Esophagus squamous epithelium (tissue), 5 donors: Measurements from ENCODE around the gene MBOAT2. TPM values are rescaled to one million over a fixed set of nuclear protein-coding genes. Genes with fewer than 3 reads are reported as not detected.

Experiments
- DNase-seq: peaks from one replicate; lab custom pipeline; 2025; lab: John Stamatoyannopoulos, UW
- H3K27ac ChIP-seq, 4 donors: fragments of 200-600 bp; sonication (generic); one replicate each; pipeline ENCODE4 v1.5.1; 2016 to 2019; ENCODE audit warnings: mild to moderate bottlenecking in 1 of 4
- H3K27me3 ChIP-seq, 4 donors: fragments of 200-600 bp; sonication (generic); 1 replicate in 3 of 4; 2 replicates in 1 of 4; pipeline versions ENCODE4 v1.5.1 to v1.6.0; 2017 to 2021; ENCODE audit warnings: antibody characterized with exemption in 1 of 4
- H3K36me3 ChIP-seq, 3 donors: fragments of 200-600 bp; sonication (generic); one replicate each; pipeline ENCODE4 v1.5.1; 2016 to 2019
- H3K4me1 ChIP-seq, 3 donors: fragments of 200-600 bp; sonication (generic); one replicate each; pipeline ENCODE4 v1.5.1; 2017 to 2019
- H3K4me3 ChIP-seq, 4 donors: fragments of 200-600 bp; sonication (generic); 1 replicate in 3 of 4; 2 replicates in 1 of 4; pipeline ENCODE4 v1.5.1; 2016 to 2019; ENCODE audit warnings: mild to moderate bottlenecking in 2 of 4, moderate library complexity in 1 of 4
- H3K9me3 ChIP-seq, 3 donors: fragments of 200-600 bp; sonication (generic); one replicate each; pipeline ENCODE4 v1.5.1; 2016 to 2019
- POLR2A ChIP-seq, 4 donors: fragments of 450-650 bp; IDR thresholded peaks; one replicate each; pipeline ENCODE4 v1.6.1; 2017; ENCODE audit warnings: antibody characterized with exemption in 4 of 4, mild to moderate bottlenecking in 4 of 4, moderate library complexity in 3 of 4
- WGBS, 2 donors: methylation state at CpG; one replicate each; pipeline ENCODE4 v1.1.5; 2018; 5-methylcytosine and 5-hydroxymethylcytosine counted together
- intact Hi-C: fragments of 100-400 bp; cut with DNase I; formaldehyde crosslinking; loops from one replicate; pipeline ENCODE4 v1.15.0; 2022
- total RNA-seq, 4 donors: library from RNA; depleted of rRNA; stranded (reverse); fragments of >200 nt; gene quantifications; one replicate each; pipeline ENCODE4 v1.1.0, GENCODE V29; 2016
- TF ChIP-seq, protein P1 (sequence below), 6 experiments: fragments of 450-650 bp in 4 of 6; fragments of 200-600 bp in 2 of 6; sonication (generic) in 2 of 6; IDR thresholded peaks; one replicate each; pipeline ENCODE4 v1.5.1; 2016 to 2019; ENCODE audit warnings: antibody characterized with exemption in 6 of 6, mild to moderate bottlenecking in 4 of 6, moderate library complexity in 4 of 6
- donor health status: DM: yes; HTN: yes; CAD: no.

MBOAT2 gene
- total RNA-seq, 4 donors from 2014 or later = 56.6 to 110 (median 73.1) TPM

DNA sequence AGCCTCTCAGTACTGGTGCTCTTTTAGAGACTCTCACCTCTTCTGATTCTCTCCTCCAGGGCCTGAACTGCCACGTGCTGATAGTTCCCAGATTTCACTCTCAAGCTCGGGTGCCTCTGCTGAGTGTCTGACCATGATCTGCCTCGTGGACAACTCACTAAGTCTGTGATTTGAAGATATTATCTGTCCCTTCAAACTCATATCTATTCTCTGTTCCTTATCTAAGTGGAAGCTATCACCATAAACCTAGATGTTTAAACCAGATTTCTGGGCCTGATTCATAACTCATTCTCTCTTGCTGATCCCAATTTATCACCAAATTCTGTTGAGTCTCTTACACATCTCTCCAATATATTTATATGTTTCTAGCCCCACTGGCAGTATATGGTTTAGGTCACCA lies 136.1 kb downstream of the MBOAT2 start:
- TF ChIP-seq, protein P1, sequence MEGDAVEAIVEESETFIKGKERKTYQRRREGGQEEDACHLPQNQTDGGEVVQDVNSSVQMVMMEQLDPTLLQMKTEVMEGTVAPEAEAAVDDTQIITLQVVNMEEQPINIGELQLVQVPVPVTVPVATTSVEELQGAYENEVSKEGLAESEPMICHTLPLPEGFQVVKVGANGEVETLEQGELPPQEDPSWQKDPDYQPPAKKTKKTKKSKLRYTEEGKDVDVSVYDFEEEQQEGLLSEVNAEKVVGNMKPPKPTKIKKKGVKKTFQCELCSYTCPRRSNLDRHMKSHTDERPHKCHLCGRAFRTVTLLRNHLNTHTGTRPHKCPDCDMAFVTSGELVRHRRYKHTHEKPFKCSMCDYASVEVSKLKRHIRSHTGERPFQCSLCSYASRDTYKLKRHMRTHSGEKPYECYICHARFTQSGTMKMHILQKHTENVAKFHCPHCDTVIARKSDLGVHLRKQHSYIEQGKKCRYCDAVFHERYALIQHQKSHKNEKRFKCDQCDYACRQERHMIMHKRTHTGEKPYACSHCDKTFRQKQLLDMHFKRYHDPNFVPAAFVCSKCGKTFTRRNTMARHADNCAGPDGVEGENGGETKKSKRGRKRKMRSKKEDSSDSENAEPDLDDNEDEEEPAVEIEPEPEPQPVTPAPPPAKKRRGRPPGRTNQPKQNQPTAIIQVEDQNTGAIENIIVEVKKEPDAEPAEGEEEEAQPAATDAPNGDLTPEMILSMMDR (IDR thresholded peaks at IDR 0.05) = no peak
- TF ChIP-seq POLR2A (IDR thresholded peaks at IDR 0.05) = no peak
- H3K27me3 ChIP-seq = no peaks in the 10 kb centered on the region
- no peaks in the 10 kb centered on the region for H3K9me3 ChIP-seq
- no peak for DNase-seq
- no peaks in the 10 kb centered on the region for H3K4me1 ChIP-seq
- 92 to 96% methylated on average over 3 of the region's 3 CpGs for WGBS, 2 donors
- no peak overlapping the region for H3K27ac ChIP-seq
- H3K36me3 ChIP-seq = peaks cover 0 to 75% (median 0%) of the 10 kb centered on the region in 3 donors
- intact Hi-C loops = no loop called here
- H3K4me3 ChIP-seq = no peak overlapping the region

DNA sequence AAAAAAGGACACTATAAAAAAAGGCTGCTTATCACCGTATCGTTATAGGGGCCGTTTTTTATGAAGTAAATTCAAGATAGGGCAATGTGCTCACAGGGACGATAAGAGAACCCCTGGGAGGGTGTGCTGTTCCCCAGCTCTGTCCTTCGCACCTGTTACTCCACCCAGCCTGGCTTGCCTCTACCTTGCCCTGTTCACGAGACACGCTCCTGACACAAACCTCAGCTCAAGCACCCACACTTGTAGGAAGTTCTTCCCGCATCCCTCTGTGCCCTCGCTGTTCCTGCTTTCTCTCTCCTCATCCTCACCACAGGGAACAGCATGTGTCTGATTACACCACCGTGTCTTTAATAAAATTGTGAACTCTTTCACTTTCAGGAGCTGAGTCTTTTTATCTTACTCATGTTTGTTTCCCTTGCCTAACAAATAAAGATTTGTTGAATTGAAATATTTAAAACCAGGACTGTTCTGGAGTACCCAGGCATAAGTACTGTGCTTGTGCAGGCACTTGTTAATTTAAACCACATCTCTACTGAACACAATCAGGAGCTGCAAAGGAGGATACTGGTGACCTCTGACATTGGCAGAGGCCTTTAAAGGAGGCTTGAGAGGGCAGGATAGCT lies 140.0 kb downstream of the MBOAT2 start:
- DNase-seq = no peak
- no peak overlapping the region for H3K4me3 ChIP-seq
- H3K36me3 ChIP-seq = peaks cover 0 to 69% (median 0%) of the 10 kb centered on the region in 3 donors
- no peaks in the 10 kb centered on the region for H3K9me3 ChIP-seq
- no peak overlapping the region for H3K27ac ChIP-seq
- no peak for TF ChIP-seq POLR2A (IDR thresholded peaks at IDR 0.05)
- TF ChIP-seq, protein P1 (IDR thresholded peaks at IDR 0.05) = no peak
- intact Hi-C loops = no loop called here
- H3K4me1 ChIP-seq = peaks cover 0 to 5% (median 0%) of the 10 kb centered on the region in 3 donors
- no peaks in the 10 kb centered on the region for H3K27me3 ChIP-seq
- 87 to 91% methylated on average over 10 of the region's 10 CpGs for WGBS, 2 donors

DNA sequence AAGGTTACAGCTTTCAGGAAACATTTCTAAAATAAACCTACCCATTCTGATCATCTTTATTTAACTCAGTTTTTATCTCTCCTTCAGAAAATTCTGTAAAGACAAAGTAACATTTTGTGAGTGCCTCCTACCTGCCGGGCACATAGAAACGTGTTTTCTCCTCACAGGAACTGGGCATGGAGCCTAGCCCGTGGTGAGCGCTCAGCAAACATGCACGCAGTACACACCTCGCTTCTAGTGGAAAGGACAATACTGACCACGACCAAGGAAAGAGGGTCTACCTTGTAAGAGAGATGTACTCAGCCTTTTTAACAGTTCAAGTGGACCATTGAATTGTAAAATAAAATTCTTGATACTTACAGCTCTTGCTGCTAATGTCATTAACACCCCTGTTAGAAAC lies 141.3 kb downstream of the MBOAT2 start:
- TF ChIP-seq, protein P1 (IDR thresholded peaks at IDR 0.05) = no peak
- TF ChIP-seq POLR2A (IDR thresholded peaks at IDR 0.05) = no peak
- no peak overlapping the region for H3K4me3 ChIP-seq
- intact Hi-C loops = no loop called here
- peaks cover 0 to 69% (median 0%) of the 10 kb centered on the region in 3 donors for H3K36me3 ChIP-seq
- WGBS, 2 donors = 63 to 74% methylated on average over 7 of the region's 7 CpGs
- no peak overlapping the region for H3K27ac ChIP-seq
- no peaks in the 10 kb centered on the region for H3K27me3 ChIP-seq
- peaks cover 0 to 5% (median 0%) of the 10 kb centered on the region in 3 donors for H3K4me1 ChIP-seq
- H3K9me3 ChIP-seq = no peaks in the 10 kb centered on the region
- DNase-seq = no peak

DNA sequence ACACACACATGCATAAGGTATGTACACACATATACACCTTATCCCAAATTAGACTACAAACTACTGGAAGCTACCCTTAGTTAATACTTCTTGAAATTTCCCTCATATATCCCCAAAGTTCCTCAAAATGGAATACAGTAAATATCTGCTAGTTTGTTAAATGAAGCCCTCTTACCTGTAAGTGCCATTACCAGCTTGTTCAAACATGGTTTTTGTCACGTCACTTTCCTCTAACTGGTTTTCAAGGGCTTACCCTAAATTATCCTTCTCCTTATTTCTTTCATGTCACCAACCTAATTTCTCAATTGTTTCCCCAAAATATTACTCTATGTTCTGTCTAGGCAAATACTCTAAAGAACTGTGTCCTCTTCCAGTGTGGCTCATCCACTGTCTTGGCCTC lies 141.7 kb downstream of the MBOAT2 start:
- intact Hi-C loops = no loop called here
- peaks cover 0 to 5% (median 0%) of the 10 kb centered on the region in 3 donors for H3K4me1 ChIP-seq
- 91 to 96% methylated on average over 1 of the region's 1 CpG for WGBS, 2 donors
- H3K36me3 ChIP-seq = peaks cover 0 to 68% (median 0%) of the 10 kb centered on the region in 3 donors
- TF ChIP-seq POLR2A (IDR thresholded peaks at IDR 0.05) = no peak
- TF ChIP-seq, protein P1 (IDR thresholded peaks at IDR 0.05) = no peak
- H3K4me3 ChIP-seq = no peak overlapping the region
- no peaks in the 10 kb centered on the region for H3K9me3 ChIP-seq
- no peak overlapping the region for H3K27ac ChIP-seq
- DNase-seq = no peak
- H3K27me3 ChIP-seq = no peaks in the 10 kb centered on the region

DNA sequence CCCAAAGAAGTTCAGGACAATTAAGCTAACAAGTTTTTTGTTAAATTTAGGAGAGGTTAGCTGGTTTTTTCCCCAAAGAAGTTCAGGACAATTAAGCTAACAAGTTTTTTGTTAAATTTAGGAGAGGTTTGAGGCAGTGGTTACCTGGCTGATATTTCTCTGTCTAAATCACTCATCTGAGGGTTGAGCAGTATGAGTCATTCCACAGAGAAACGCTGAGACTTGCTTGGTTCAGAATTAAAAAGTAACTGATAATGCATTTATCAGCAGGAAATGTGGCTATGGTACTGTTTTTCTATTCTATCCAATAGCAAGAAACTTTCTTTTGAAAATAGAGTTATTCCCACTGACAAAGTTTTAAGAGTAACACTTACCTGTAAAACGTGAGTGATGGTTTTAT lies 143.2 kb downstream of the MBOAT2 start:
- Histone ChIP-seq H3K27ac (no peak overlapping the region), H3K4me1 (peaks cover 0 to 5% (median 0%) of the 10 kb centered on the region in 3 donors), H3K27me3 (no peaks in the 10 kb centered on the region), H3K9me3 (no peaks in the 10 kb centered on the region), H3K4me3 (no peak overlapping the region), H3K36me3 (peaks cover 0 to 56% (median 0%) of the 10 kb centered on the region in 3 donors)
- no peak for DNase-seq
- TF ChIP-seq, protein P1 (IDR thresholded peaks at IDR 0.05) = no peak
- TF ChIP-seq POLR2A (IDR thresholded peaks at IDR 0.05) = no peak
- intact Hi-C loops = no loop called here
- 30 to 45% methylated on average over 2 of the region's 2 CpGs for WGBS, 2 donors
